ENCODE results near the gene XKRX. TPM values are rescaled to one million over a fixed set of nuclear protein-coding genes. Genes with fewer than 3 reads are reported as not detected.

The XKRX gene
- total and polyA plus RNA-seq, 2 donors = 0.66 to 5.5 TPM

GRCh38 chrX:100870527-100870926 is 58.2 kb downstream of the XKRX start:
- Histone ChIP-seq H3K9me3 (ENCODE audit: control insufficient read depth in 2 of 2, insufficient read depth in 1 of 2, low read length in 1 of 2) (no peaks in the 10 kb centered on the region), H3K4me3 (ENCODE audit: low read length in 2 of 2) (no peak overlapping the region), H3K27me3 (ENCODE audit: control insufficient read depth in 2 of 2, insufficient read depth in 1 of 2, low read length in 1 of 2) (no peaks in the 10 kb centered on the region), H3K36me3 (ENCODE audit: control insufficient read depth in 2 of 2, insufficient read depth in 2 of 2, low read length in 1 of 2) (no peaks in the 10 kb centered on the region), H3K4me1 (ENCODE audit: control insufficient read depth in 2 of 2, insufficient read depth in 2 of 2, low read length in 2 of 2) (no peaks in the 10 kb centered on the region), H3K27ac (ENCODE audit: low read depth in 1 of 2, low read length in 1 of 2) (no peak overlapping the region)
- WGBS = 96% methylated on average over 5 of the region's 5 CpGs
- DNase-seq (ENCODE audit: low read depth in 6 of 9, low spot score in 9 of 9) = no peak

- no peak for DNase-seq (ENCODE audit: low read depth in 6 of 9, low spot score in 9 of 9)
- no peaks in the 10 kb centered on the region for H3K36me3 ChIP-seq (ENCODE audit: control insufficient read depth in 2 of 2, insufficient read depth in 2 of 2, low read length in 1 of 2)
- H3K27ac ChIP-seq (ENCODE audit: low read depth in 1 of 2, low read length in 1 of 2) = no peak overlapping the region
- no peaks in the 10 kb centered on the region for H3K27me3 ChIP-seq (ENCODE audit: control insufficient read depth in 2 of 2, insufficient read depth in 1 of 2, low read length in 1 of 2)
- H3K9me3 ChIP-seq (ENCODE audit: control insufficient read depth in 2 of 2, insufficient read depth in 1 of 2, low read length in 1 of 2) = no peaks in the 10 kb centered on the region
- no peak overlapping the region for H3K4me3 ChIP-seq (ENCODE audit: low read length in 2 of 2)
- 93% methylated on average over 2 of the region's 2 CpGs for WGBS
- H3K4me1 ChIP-seq (ENCODE audit: control insufficient read depth in 2 of 2, insufficient read depth in 2 of 2, low read length in 2 of 2) = no peaks in the 10 kb centered on the region
Observed at GRCh38 chrX:100868273-100868672, 60.4 kb downstream of the XKRX start.

GRCh38 chrX:100864657-100865391 is 63.9 kb downstream of the XKRX start:
- WGBS = 98% methylated on average over 2 of the region's 2 CpGs
- Histone ChIP-seq H3K27me3 (ENCODE audit: control insufficient read depth in 2 of 2, insufficient read depth in 1 of 2, low read length in 1 of 2) (no peaks in the 10 kb centered on the region), H3K9me3 (ENCODE audit: control insufficient read depth in 2 of 2, insufficient read depth in 1 of 2, low read length in 1 of 2) (no peaks in the 10 kb centered on the region), H3K4me1 (ENCODE audit: control insufficient read depth in 2 of 2, insufficient read depth in 2 of 2, low read length in 2 of 2) (no peaks in the 10 kb centered on the region), H3K4me3 (ENCODE audit: low read length in 2 of 2) (no peak overlapping the region), H3K36me3 (ENCODE audit: control insufficient read depth in 2 of 2, insufficient read depth in 2 of 2, low read length in 1 of 2) (no peaks in the 10 kb centered on the region), H3K27ac (ENCODE audit: low read depth in 1 of 2, low read length in 1 of 2) (no peak overlapping the region)
- no peak for DNase-seq (ENCODE audit: low read depth in 6 of 9, low spot score in 9 of 9)

Other genes with a start within 250 kb of the XKRX start
- gene SYTL4, start 196.8 kb downstream of the XKRX start, total RNA-seq = 0.94 TPM
- 2.1 TPM for gene SYTL4, start 196.8 kb downstream of the XKRX start, polyA plus RNA-seq
- 20.4 TPM for gene CSTF2, start 108.5 kb downstream of the XKRX start, total RNA-seq
- 6.0 TPM for gene CSTF2, start 108.5 kb downstream of the XKRX start, polyA plus RNA-seq
- gene NOX1, start 54.6 kb downstream of the XKRX start, total RNA-seq = 0.33 TPM
- 1.4 TPM for gene NOX1, start 54.6 kb downstream of the XKRX start, polyA plus RNA-seq
- not detected for gene ARL13A, start 40.8 kb upstream of the XKRX start, total RNA-seq
- gene ARL13A, start 40.8 kb upstream of the XKRX start, polyA plus RNA-seq = 0.02 TPM
- 15.3 TPM for gene TRMT2B, start 123.2 kb upstream of the XKRX start, total RNA-seq
- 15.7 TPM for gene TRMT2B, start 123.2 kb upstream of the XKRX start, polyA plus RNA-seq
- 0.19 TPM for gene TMEM35A, start 150.0 kb upstream of the XKRX start, total RNA-seq
- 0.48 TPM for gene TMEM35A, start 150.0 kb upstream of the XKRX start, polyA plus RNA-seq
- 9.7 TPM for gene CENPI, start 169.3 kb upstream of the XKRX start, total RNA-seq
- gene CENPI, start 169.3 kb upstream of the XKRX start, polyA plus RNA-seq = 0.66 TPM